ENCODE data around the gene POLR1C.

GRCh38 chr6:43503443-43503842 is 13.4 kb upstream of the POLR1C start:
- TF ChIP-seq GATA3 (IDR thresholded peaks at IDR 0.05; ENCODE audit: low read depth, low read length) (no peak), GATA2 (IDR thresholded peaks at IDR 0.05; ENCODE audit: low read depth, low read length) (no peak)
